ENCODE measurements around the gene BAIAP2L1.

GRCh38 chr7:98286093-98286539, 114.8 kb downstream of the BAIAP2L1 start:
- TF ChIP-seq CTCF (IDR thresholded peaks at IDR 0.05) = no peak
- peak; percentile 57 to 93 for TF ChIP-seq POLR2A (IDR thresholded peaks at IDR 0.05)

All from adrenal gland (tissue), 5 donors.